HG03280 (cell line): ENCODE measurements around the gene NEU1.

Source experiments
- ATAC-seq: cut with Tn5 transposase; IDR thresholded peaks from one replicate; pipeline ENCODE4 v1.9.1; 2021; ENCODE audit warnings: mild to moderate bottlenecking, moderate library complexity; ENCODE audit not compliant: unreplicated experiment

Gene NEU1

GRCh38 chr6:31896856-31897611 lies 34.4 kb upstream of the NEU1 start:
- no peak for ATAC-seq

- ATAC-seq: no peak
These were observed 33.9 kb upstream of the NEU1 start for GRCh38 chr6:31896493-31896855.

GRCh38 chr6:31892821-31893220 lies 30.2 kb upstream of the NEU1 start:
- ATAC-seq: no peak

GRCh38 chr6:31889331-31889972 lies 26.8 kb upstream of the NEU1 start:
- no peak for ATAC-seq

- ATAC-seq: no peak
These were observed 25.9 kb upstream of the NEU1 start for GRCh38 chr6:31888276-31889258.

GRCh38 chr6:31887173-31888007 lies 24.8 kb upstream of the NEU1 start:
- ATAC-seq: no peak

GRCh38 chr6:31886541-31886991 lies 23.9 kb upstream of the NEU1 start:
- ATAC-seq: no peak

- ATAC-seq: no peak
These were observed 22.0 kb upstream of the NEU1 start for GRCh38 chr6:31884528-31885035.

GRCh38 chr6:31883676-31884075 lies 21.1 kb upstream of the NEU1 start:
- ATAC-seq: no peak

GRCh38 chr6:31882344-31882743 lies 19.7 kb upstream of the NEU1 start:
- no peak for ATAC-seq

GRCh38 chr6:31881136-31881859 lies 18.7 kb upstream of the NEU1 start:
- no peak for ATAC-seq

GRCh38 chr6:31880616-31881015 lies 18.0 kb upstream of the NEU1 start:
- no peak for ATAC-seq

- no peak for ATAC-seq
These were observed 17.3 kb upstream of the NEU1 start for GRCh38 chr6:31879901-31880300.

- no peak for ATAC-seq
These were observed 16.5 kb upstream of the NEU1 start for GRCh38 chr6:31879143-31879542.

- no peak for ATAC-seq
These were observed 16.1 kb upstream of the NEU1 start, which contains the start of gene SLC44A4 for GRCh38 chr6:31878726-31879125. SLC44A4 (minus strand) TSS chr6:31878997; CDS start chr6:31878980, 17 bp downstream.

- ATAC-seq: no peak
These were observed 15.6 kb upstream of the NEU1 start for GRCh38 chr6:31878222-31878621.

GRCh38 chr6:31877651-31878161 lies 15.1 kb upstream of the NEU1 start:
- no peak for ATAC-seq

GRCh38 chr6:31877125-31877650 lies 14.6 kb upstream of the NEU1 start:
- ATAC-seq: no peak

GRCh38 chr6:31876357-31876756 lies 13.7 kb upstream of the NEU1 start:
- ATAC-seq: no peak
